Measurements from ENCODE around the gene MTCH2.
A peak's percentile ranks its signal among the peaks of the same experiment; 100 is the strongest.

MTCH2 gene

DNA sequence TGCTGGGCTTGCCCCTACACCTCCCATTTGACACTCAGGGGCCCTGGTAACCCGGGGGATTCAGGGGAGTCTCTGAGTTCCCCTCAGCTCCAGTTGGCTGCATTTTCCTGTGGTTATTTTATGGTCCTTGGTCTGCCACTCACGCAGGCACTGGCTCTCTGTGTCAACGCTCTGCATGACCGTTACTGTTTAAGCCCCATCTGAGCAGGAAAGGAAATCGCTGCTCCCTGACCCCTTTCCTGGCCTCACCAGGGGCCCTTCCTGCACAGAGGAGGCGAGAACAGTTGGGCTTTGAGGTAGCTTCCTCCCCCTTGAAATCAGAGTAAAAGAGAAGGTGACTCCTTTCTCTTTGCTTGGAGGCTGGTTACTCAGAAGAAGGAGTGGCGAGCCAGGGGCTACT is 50.6 kb downstream of the MTCH2 start:
- no peak for DNase-seq (ENCODE audit: low read depth in 2 of 2, low spot score in 1 of 2)

DNA sequence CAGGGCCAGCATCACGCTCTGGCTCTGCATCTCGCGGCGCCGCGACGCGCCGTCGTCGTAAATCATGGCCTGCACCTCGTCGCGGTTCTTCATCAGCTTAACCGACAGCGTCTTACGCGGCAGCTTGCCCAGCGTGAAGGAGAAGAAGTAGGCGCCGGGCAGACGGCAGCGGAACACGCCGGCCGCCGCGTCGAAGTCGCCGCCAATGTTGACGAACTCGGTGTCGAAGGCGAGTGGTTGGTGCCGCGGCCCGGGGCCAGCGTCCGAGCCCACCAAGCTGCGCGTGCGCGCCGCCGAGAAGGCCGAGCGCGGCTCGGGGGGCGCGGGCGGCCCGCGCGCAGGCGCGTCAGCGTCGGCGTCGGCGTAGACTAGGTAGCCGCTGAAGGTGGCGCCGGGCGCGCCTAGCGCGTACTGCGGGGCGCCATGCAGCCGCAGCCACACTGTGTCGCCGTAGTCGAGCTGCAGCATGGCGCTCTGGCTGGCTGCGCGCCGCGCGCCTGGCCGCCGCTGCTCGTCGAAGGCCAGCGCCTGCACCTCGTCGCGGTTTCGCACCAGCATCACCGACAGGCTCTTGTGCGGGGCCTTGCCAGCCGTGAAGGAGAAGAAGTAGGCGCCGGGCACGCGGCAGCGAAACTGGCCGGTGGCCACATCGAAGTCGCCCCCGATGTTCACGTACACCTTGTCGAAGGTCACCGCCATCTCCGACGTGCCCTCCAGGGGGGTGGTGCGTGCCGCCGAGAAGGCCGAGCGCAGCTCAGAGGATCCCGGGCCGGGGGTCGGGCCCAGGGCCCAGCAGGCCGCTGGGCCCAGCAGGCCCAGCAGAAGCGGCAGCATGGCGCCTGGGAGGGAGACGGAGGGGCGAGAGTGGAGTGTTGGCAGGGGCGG is 52.1 kb downstream of the MTCH2 start:
- no peak for DNase-seq (ENCODE audit: low read depth in 2 of 2, low spot score in 1 of 2)

DNA sequence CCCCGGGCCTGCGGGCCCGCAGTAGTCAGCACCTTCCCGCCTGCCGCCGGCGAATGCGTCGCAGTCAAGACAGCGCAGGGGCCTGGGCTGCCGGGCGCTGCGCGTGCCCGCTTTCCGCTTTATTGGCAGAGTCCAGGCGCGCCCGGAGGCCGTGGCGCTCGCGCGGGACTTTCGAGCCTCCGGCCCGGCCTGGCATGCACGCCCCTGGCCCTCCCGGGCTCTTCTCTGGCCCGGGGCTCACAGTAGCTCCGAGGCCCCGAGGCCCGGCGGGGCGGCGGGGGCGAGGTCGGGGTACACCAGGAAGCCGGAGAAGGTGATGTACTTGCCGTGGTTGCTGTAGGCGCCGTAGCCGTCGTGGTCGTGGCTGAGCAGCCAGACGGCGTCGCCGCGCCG is 52.8 kb downstream of the MTCH2 start:
- no peak for DNase-seq (ENCODE audit: low read depth in 2 of 2, low spot score in 1 of 2)

DNA sequence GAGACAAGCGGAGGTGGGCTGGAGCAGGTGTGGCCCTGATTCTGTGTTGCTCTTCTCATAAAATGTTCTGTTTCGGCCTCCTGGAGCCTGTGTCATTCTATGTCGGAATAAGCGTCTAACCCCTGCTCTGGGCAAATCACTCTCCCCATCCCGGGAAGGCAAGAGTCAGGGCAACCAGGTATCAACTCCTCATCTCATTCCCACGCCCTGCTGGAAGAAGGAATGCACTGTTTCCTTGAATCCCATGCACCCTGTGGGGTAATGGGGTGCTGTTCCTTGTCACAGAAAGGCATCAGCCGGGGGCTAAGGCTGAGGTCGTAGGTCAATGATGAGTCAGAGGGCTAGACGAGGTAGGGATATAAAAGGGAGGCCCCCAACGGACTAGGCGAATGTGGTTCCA is 53.2 kb downstream of the MTCH2 start:
- no peak for DNase-seq (ENCODE audit: low read depth in 2 of 2, low spot score in 1 of 2)

DNA sequence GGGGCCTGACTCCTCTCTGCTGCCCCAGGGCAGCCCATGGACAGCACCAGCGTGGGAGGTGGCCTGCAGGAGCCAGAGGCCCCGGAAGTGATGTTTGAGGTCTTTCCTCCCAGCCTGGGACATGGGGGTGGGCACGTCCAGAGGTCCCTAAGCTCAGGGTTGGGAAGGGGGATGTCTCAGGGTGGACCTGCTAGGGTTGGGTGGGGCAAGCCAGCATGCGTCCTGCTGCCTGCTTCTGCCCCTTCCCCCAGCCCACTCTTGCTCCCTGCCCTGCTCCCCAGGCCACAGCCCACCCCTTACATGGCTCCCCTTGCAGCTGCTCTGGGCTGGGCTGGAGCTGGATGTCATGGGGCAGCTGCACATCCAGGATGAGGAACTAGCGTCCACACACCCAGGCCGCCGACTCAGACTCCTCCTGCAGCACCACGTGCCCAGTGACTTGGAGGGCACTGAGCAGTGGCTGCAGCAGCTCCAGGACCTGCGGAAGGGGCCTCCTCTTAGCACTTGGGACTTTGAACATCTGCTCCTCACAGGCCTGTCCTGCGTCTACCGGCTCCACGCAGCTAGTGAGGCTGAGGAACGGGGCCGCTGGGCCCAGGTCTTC is 54.5 kb downstream of the MTCH2 start:
- no peak for DNase-seq (ENCODE audit: low read depth in 2 of 2, low spot score in 1 of 2)

DNA sequence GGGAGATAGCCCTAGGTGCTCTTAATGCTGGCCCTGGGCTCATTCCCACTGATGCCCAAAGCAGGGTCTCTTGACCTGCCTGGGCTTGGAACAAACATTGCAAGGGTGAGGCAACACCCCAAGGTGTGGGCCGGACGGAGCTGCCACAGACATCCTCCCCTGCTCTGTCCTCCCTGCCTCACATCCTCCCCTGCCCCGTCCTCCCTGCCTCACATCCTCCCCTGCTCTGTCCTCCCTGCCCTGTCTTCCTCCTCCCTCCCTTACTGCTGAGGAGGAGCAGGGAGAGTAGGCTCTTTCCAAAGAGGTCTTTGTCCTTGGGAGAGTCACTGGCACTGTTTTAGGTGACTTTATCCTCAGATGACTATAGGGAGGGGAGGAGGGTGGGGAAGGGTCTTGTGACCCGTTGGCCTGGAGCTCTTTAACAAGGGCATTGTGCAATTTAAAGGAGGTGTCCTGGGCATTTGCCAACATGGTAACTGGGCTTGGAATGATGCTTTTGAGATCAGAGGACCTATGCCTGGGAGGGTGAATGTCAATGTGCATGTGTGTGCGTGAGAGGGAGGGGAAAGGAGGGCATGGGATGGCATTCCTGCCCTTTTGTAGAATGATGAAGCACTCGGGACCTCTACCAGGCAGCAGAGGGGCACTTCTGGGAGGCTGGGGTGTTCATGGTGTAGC is 55.2 kb downstream of the MTCH2 start:
- DNase-seq (ENCODE audit: low read depth in 2 of 2, low spot score in 1 of 2), result no peak

DNA sequence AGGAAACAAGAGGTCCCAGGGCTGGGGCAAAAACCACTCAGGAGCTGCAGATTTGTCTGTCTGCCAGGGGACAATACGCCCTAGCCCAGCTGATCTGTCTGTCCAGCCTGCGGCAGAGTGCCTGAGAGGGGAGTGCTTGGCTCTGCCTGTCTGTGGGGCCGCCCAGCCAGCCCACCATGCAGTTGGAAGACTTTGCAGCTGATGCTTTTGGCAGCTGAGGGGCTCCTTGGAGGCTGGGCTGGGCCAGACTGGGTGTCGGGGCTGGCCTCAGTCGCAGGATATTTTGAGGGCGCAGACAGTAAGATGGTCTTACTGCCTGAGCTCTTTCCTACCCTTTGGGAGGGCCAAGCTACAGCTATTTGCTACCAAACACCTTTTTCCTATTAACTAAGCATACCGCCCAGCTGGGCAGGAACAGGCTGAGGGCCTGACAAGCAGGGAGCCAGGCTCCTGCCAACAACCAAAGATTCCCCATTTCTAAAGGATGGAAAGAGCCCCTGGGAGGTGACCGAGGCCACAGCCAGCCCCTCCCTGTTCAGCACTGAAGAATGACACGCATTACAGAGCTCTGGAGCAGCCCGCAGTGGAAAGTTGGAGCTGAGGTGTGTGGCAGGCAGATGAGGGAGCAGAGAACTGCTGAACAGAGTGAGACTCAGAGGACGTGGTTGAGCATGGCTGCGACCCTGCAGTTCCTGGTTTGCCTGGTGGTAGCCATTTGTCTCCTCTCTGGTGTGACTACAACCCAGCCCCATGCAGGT is 56.1 kb downstream of the MTCH2 start, which contains the start of gene FAM180B:
TSS of gene FAM180B (plus strand) at position 581 of the 758 bp plus-strand sequence. CDS start at position 672, 91 bp downstream.
- no peak for DNase-seq (ENCODE audit: low read depth in 2 of 2, low spot score in 1 of 2)

DNA sequence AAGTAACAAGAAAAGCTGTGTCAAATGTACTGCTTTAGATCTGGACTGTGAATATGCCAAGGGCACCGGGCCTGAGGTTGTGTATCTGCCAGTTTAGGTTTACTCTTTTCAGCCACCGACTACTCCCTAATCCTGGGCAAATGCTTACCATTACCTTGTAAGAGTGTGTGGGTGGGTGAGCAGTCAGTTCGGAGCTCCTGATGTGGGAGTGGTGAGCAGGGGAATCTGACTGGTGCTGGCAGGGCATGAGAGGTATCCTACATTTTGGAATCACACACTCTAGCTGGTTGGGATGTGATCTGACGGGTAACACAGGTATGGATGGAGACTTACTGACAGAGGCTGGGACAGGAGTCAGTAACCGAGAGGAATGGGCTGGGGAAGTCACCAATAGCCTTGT is 58.5 kb downstream of the MTCH2 start:
- DNase-seq (ENCODE audit: low read depth in 2 of 2, low spot score in 1 of 2), result no peak

DNA sequence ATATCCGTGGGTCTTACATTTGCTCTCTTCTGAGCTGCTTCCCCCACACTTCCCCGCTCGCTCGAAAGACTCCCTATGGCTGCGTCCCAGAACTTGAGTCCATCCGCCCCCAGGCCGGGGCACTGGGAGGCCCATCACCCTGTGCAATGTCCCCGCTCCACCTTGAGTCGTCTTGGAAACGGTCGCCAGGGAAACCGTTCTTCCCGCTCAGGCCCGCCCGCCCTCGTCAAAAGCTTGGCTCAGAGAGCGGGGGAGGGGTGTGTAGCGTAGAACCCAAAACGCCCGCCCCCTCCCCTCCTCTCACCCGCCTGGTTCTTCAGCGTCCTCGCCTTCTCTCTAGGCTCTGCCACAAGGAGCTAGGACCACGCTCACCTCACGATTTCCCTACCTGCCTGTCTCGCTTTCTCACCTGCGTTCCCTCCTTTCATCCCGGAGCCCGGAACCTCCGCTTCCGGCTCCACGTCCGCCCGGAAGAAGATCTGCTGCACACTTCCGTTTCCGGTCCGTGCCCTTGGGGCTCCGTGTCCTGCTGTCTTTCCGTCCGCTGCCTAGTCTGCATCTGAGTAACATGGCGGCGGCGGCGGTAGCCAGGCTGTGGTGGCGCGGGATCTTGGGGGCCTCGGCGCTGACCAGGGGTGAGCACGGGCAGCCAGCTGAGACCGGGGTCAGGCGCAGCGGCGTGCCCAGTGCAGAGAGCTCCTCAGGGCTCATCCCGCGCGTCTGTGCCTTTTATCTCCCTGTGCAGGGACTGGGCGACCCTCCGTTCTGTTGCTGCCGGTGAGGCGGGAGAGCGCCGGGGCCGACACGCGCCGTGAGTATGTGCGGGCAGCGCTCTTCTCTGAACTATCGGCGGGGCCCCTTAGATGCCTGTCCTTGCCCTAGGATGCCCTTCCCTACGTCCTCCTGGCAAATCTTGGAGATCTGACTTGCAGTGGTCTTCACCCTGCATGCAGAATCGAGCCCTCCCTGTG is 63.5 kb downstream of the MTCH2 start, which contains the start of the genes KBTBD4 and NDUFS3:
TSS of gene KBTBD4 (minus strand) at position 447 of the 971 bp plus-strand sequence. CDS start at position 428, 19 bp downstream.
TSS of gene NDUFS3 (plus strand) at position 551 of the 971 bp plus-strand sequence. CDS start at position 569, 18 bp downstream.
- DNase-seq (ENCODE audit: low read depth in 2 of 2, low spot score in 1 of 2), result peak; percentile 67 to 77

DNA sequence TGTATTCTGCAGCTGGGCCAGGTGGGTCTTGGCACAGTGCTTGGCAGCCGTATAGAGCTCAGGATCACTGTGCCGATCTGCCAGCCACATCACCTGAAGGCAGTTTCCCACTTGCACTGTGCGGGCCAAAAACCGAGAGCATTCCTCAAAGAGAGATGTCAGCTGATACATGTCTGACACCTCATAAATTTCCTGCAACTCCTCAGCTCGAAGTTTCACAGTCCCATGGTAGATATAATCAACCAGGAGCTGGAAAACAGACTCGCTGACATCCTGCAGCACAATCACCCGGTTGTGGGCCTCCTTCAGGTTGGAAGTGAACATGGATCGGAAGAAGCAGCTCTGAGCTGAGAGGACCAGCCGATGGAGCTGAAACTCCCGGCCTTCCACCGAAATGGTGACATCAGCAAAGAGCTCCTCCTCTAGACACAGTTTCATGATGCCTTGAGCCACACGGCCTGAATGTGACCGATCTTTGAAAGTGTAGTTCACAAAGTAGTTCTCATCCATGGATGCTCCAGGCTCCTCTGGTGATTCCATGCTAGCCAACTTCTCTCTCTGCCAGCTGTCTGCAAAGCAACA is 64.8 kb downstream of the MTCH2 start:
- DNase-seq (ENCODE audit: low read depth in 2 of 2, low spot score in 1 of 2), result no peak

DNA sequence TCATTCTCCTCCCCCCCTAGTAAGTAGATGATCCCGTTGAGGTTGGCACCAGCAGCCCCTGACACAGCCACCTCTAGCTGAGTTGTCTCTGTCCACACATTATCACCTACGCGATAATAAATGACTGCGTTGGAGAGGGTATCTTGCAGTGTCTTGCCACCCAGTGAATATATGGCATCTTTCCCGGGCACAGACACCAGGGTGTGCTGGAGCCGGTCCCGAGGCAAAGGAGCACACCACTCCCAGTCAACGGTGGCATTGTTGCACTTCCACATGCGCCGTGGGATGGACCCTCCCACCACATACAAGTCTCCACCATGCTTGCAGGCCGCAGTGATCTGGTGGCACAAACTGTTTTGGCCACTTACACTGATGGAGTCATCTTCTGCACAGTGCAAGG is 69.0 kb downstream of the MTCH2 start:
- DNase-seq (ENCODE audit: low read depth in 2 of 2, low spot score in 1 of 2), result no peak

DNA sequence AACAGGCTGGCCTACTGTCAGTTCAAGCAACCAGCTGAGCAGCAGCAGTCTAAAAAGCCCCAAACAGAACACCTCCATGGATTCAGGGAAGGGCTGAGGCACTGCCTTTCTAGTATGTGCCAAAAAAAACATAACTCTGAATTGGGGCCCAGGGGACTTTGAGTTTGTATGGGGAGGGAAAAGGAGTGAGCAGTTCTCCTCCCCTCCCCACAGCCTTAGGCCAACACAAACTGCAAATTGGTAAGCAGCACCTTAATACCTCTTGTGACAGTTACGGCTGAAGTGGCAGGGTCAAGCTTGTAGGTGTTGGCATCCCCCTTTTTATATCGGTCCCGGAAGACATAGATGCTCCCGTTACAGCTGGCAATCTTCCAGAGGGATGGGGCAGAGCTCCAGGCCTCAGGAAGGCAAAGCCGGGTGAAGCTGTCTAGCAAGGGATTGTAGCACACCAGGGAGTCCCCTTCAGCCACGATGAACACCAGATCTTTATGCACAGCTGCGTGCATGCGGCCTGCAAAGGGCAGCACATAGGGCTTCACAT is 69.6 kb downstream of the MTCH2 start:
- DNase-seq (ENCODE audit: low read depth in 2 of 2, low spot score in 1 of 2), result no peak

DNA sequence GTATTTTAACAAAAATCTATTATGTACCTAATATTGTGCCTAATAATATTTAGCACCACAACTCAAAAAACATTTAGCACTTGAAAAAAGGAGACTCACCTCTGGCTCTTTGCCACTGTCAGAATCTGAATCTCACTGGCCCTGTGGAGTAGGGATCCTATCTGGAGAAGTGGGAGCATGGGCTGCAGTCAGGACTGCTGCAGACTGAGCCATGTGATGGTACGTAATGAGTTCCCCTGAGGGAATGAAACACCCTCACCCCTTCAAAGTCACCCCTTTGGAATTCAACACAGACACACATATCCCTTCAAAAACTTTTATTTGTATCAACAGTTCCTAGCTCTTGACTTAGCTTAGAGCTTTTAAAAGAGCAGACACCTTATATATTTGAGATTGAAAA is 70.5 kb downstream of the MTCH2 start:
- DNase-seq (ENCODE audit: low read depth in 2 of 2, low spot score in 1 of 2), result no peak

DNA sequence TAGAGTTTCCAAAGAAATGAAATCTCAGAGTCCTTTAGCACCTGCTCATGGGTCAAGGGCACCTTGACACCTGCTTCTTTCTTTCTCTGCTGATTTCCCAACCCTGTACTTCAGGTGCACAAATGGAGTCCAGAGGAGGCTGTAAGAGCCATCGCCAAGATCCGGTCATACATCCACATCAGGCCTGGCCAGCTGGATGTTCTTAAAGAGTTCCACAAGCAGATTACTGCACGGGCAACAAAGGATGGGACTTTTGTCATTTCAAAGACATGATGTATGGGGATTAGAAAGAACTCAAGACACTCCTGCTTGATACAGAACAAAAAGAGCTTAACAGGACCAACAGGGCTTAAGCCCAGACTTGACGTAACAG is 71.0 kb downstream of the MTCH2 start:
- no peak for DNase-seq (ENCODE audit: low read depth in 2 of 2, low spot score in 1 of 2)

DNA sequence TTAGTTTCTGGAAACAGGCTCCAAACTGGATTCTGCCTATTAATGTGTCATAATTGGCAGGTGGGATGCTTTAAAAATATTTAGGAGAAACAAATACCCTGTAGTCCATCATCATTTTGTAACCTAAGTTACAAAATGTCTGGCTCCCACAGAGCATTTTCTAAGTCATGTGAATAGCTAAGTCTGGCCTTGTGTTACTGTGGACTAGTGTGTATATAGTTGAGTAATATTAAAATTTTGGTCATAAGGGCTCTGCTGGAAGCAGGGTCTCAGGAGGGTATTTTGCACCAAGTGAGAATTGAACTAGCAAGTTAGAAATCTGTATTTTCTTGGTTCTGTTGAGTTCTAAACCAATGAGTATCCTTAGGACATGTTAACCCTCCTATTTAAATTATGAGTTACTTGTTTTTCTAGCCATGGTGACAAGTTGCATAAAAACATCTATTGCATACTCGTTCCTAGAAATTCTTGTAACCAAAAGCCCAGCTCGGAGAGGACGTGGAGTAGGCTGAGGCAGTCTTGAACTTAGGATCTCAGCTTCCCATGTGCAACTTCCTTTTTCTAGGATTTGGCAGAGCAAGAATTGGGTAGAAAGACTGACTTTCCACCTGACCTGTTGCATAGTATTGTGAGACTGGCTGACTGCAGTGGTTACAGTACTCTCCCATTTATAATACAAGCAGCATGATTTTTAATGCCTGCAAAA is 71.6 kb downstream of the MTCH2 start:
- DNase-seq (ENCODE audit: low read depth in 2 of 2, low spot score in 1 of 2), result no peak

DNA sequence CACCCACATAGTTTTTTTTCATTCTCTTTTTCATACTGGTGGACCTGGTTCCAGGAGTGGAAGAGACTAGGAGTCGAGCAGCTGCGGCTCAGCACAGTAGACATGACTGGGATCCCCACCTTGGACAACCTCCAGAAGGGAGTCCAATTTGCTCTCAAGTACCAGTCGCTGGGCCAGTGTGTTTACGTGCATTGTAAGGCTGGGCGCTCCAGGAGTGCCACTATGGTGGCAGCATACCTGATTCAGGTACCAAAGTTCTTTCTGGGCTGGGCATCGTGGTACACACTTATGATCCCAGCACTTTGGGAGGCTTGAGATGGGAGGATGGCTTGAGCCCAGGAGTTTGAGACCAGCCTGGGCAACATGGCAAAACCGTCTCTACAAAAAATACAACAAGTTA is 72.7 kb downstream of the MTCH2 start:
- DNase-seq (ENCODE audit: low read depth in 2 of 2, low spot score in 1 of 2), result no peak
